Calu3 (cell line): ENCODE results near the gene PTPN11. TPM values are rescaled to one million over a fixed set of nuclear protein-coding genes. Genes with fewer than 3 reads are reported as not detected.

ENCODE experiments used
- BruUV-seq: library from RNA; stranded (reverse); fragments of 400-500 nt; replicated peaks from 2 replicates; lab custom pipeline; 2021; lab: Mats Ljungman, UMichigan
- CTCF ChIA-PET: fragments of 300-600 bp; sonication (Branson Sonifier 250); formaldehyde crosslinking; loops from one replicate; lab custom pipeline; 2022; ENCODE audit warnings: antibody characterized with exemption; lab: Charles Lee
- DNase-seq: peaks from one replicate; pipeline ENCODE4 v3.0.0; 2022
- H3K27ac Mint-ChIP-seq: one replicate; pipeline ENCODE4 v1.8.0; 2022; ENCODE audit warnings: mixed read lengths; ENCODE audit not compliant: unreplicated experiment
- H3K27me3 Mint-ChIP-seq: one replicate; pipeline ENCODE4 v1.8.0; 2022; ENCODE audit warnings: mixed read lengths; ENCODE audit not compliant: unreplicated experiment
- H3K36me3 Mint-ChIP-seq: one replicate; pipeline ENCODE4 v1.8.0; 2022; ENCODE audit warnings: mild to moderate bottlenecking, moderate library complexity, mixed read lengths; ENCODE audit not compliant: insufficient read depth, unreplicated experiment
- H3K4me1 Mint-ChIP-seq: one replicate; pipeline ENCODE4 v1.8.0; 2022; ENCODE audit warnings: mild to moderate bottlenecking, low read depth, mixed read lengths; ENCODE audit not compliant: unreplicated experiment
- H3K4me3 Mint-ChIP-seq: one replicate; pipeline ENCODE4 v1.8.0; 2022; ENCODE audit warnings: mild to moderate bottlenecking, low read depth, moderate library complexity, mixed read lengths; ENCODE audit not compliant: unreplicated experiment
- H3K9me3 Mint-ChIP-seq: one replicate; pipeline ENCODE4 v1.8.0; 2022; ENCODE audit warnings: low read depth, mixed read lengths; ENCODE audit not compliant: unreplicated experiment
- intact Hi-C: fragments of 100-400 bp; cut with micrococcal nuclease; formaldehyde crosslinking; loops from one replicate; pipeline ENCODE4 v1.10.0; 2022; ENCODE audit not compliant: unreplicated experiment
- total RNA-seq: library from RNA; stranded (reverse); gene quantifications from 2 replicates; pipeline ENCODE4 v1.2.3, GENCODE V29; 2022
- TF ChIP-seq, protein P1 (sequence below): fragments of 200-600 bp; IDR thresholded peaks from one replicate; pipeline ENCODE4 v1.8.0; 2022; ENCODE audit warnings: antibody characterized with exemption; ENCODE audit not compliant: unreplicated experiment

PTPN11 gene
- total RNA-seq, 1 experiment from 2014 or later = 174 TPM

- TF ChIP-seq, protein P1, sequence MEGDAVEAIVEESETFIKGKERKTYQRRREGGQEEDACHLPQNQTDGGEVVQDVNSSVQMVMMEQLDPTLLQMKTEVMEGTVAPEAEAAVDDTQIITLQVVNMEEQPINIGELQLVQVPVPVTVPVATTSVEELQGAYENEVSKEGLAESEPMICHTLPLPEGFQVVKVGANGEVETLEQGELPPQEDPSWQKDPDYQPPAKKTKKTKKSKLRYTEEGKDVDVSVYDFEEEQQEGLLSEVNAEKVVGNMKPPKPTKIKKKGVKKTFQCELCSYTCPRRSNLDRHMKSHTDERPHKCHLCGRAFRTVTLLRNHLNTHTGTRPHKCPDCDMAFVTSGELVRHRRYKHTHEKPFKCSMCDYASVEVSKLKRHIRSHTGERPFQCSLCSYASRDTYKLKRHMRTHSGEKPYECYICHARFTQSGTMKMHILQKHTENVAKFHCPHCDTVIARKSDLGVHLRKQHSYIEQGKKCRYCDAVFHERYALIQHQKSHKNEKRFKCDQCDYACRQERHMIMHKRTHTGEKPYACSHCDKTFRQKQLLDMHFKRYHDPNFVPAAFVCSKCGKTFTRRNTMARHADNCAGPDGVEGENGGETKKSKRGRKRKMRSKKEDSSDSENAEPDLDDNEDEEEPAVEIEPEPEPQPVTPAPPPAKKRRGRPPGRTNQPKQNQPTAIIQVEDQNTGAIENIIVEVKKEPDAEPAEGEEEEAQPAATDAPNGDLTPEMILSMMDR = no peak
- H3K9me3 Mint-ChIP-seq = peaks cover 3% of the 10 kb centered on the region
- no peaks in the 10 kb centered on the region for H3K4me1 Mint-ChIP-seq
- no peaks in the 10 kb centered on the region for H3K36me3 Mint-ChIP-seq
- intact Hi-C loops = no loop called here
- BruUV-seq = no TSS peak
- CTCF ChIA-PET = no interaction called here
- no peak overlapping the region for H3K27ac Mint-ChIP-seq
- DNase-seq = no peak
- no peak overlapping the region for H3K4me3 Mint-ChIP-seq
- H3K27me3 Mint-ChIP-seq = no peaks in the 10 kb centered on the region
These were observed 112.2 kb downstream of the PTPN11 start for GRCh38 chr12:112530941-112531340.

- BruUV-seq = no TSS peak
- peaks cover 2% of the 10 kb centered on the region for H3K9me3 Mint-ChIP-seq
- no peaks in the 10 kb centered on the region for H3K36me3 Mint-ChIP-seq
- no peak overlapping the region for H3K4me3 Mint-ChIP-seq
- CTCF ChIA-PET = interaction anchor here (0.5 kb wide), 1 partner anchor 24 kb away, joined by 3 read pairs; no protein-coding TSS in a partner anchor
- no peak for DNase-seq
- no peaks in the 10 kb centered on the region for H3K27me3 Mint-ChIP-seq
- no peaks in the 10 kb centered on the region for H3K4me1 Mint-ChIP-seq
- TF ChIP-seq, protein P1 = no peak
- no peak overlapping the region for H3K27ac Mint-ChIP-seq
- intact Hi-C loops = no loop called here
These were observed 113.4 kb downstream of the PTPN11 start for GRCh38 chr12:112532106-112532505.

GRCh38 chr12:112533528-112533927 lies 114.8 kb downstream of the PTPN11 start:
- Mint-ChIP-seq H3K4me3 (no peak overlapping the region), H3K27ac (no peak overlapping the region), H3K36me3 (no peaks in the 10 kb centered on the region), H3K27me3 (no peaks in the 10 kb centered on the region), H3K9me3 (no peaks in the 10 kb centered on the region), H3K4me1 (peaks cover 9% of the 10 kb centered on the region)
- TF ChIP-seq, protein P1 = no peak
- intact Hi-C loops = no loop called here
- DNase-seq = no peak
- BruUV-seq = no TSS peak
- CTCF ChIA-PET = no interaction called here

- Mint-ChIP-seq H3K27me3 (no peaks in the 10 kb centered on the region), H3K9me3 (no peaks in the 10 kb centered on the region), H3K27ac (no peak overlapping the region), H3K4me1 (peaks cover 9% of the 10 kb centered on the region), H3K36me3 (no peaks in the 10 kb centered on the region), H3K4me3 (no peak overlapping the region)
- no peak for DNase-seq
- CTCF ChIA-PET = no interaction called here
- intact Hi-C loops = no loop called here
- TF ChIP-seq, protein P1 = no peak
- BruUV-seq = no TSS peak
These were observed 116.3 kb downstream of the PTPN11 start for GRCh38 chr12:112535017-112535416.
